ENCODE measurements around the gene RWDD3.

- TF ChIP-seq CTCF (IDR thresholded peaks at IDR 0.05; ENCODE audit: poor library complexity) (no peak), EZH2 (IDR thresholded peaks at IDR 0.05; ENCODE audit: borderline replicate concordance) (no peak)
Observed at GRCh38 chr1:95281781-95282517, 47.9 kb downstream of the RWDD3 start.
